Adipose tissue (tissue), 3 donors: Measurements from ENCODE around the gene GK. TPM values are rescaled to one million over a fixed set of nuclear protein-coding genes. Genes with fewer than 3 reads are reported as not detected.
"Not testable (repeated sequence)": the region's sequence is repeated elsewhere in the genome, so short reads cannot be mapped to it uniquely, and the experiment has no call there.

Source experiments
- H3K27ac ChIP-seq: one replicate; pipeline ENCODE4 v1.5.1; 2013; ENCODE audit warnings: low read depth, low read length
- WGBS, 3 donors: extraction: QIAGEN DNeasy Blood & Tissue Kit; methylation state at CpG; one replicate each; pipeline ENCODE4 v1.1.7; 2013; 5-methylcytosine and 5-hydroxymethylcytosine counted together
- polyA plus RNA-seq, 3 donors: library from polyadenylated mRNA; stranded (reverse); fragments of 200-250 nt; gene quantifications; one replicate each; pipeline ENCODE4 v1.2.3, GENCODE V29; 2013
- donor health status: healthy with polysubstance abuse.
- donor health status: Bipolar disorder and iron deficiency.
- donor health status: healthy.

The GK gene
- polyA plus RNA-seq, 3 donors, result 1.9 to 6.5 (median 3.4) TPM

GRCh38 chrX:30649859-30650258, 3.4 kb upstream of the GK start:
- WGBS, 3 donors, result 50 to 62% (median 57%) methylated on average over 2 of the region's 2 CpGs
- H3K27ac ChIP-seq, result no peak overlapping the region

- no peak overlapping the region for H3K27ac ChIP-seq
- WGBS, 3 donors, result 1 to 27% (median 1%) methylated on average over 46 to 65 of the region's 65 CpGs
These were observed 452 bp upstream of the GK start for GRCh38 chrX:30652527-30653414.

DNA sequence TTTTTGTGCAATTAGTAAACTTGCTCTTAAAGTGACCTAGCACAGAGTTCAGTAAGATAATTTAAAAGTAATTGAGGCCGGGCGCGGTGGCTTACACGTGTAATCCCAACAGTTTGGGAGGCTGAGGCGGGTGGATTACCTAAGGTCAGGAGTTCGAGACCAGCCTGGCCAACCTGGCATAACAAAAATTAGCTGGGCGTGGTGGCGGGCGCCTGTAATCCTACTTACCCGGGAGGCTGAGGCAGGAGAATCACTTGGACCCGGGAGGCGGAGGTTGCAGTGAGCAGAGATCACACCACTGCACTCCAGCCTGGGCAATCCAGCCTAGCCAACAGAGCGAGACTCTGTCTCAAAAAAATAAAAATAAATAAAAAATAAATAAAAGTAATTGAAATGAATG, 1.2 kb downstream of the GK start:
- not testable (repeated sequence) for H3K27ac ChIP-seq
- 84 to 95% (median 86%) methylated on average over 13 of the region's 13 CpGs for WGBS, 3 donors

GRCh38 chrX:30654989-30655607, 1.9 kb downstream of the GK start:
- no peak overlapping the region for H3K27ac ChIP-seq
- 52 to 82% (median 69%) methylated on average over 2 of the region's 2 CpGs for WGBS, 3 donors

- no peak overlapping the region for H3K27ac ChIP-seq
- 55 to 73% (median 68%) methylated on average over 3 of the region's 3 CpGs for WGBS, 3 donors
These were observed 2.8 kb downstream of the GK start for GRCh38 chrX:30655991-30656390.

DNA sequence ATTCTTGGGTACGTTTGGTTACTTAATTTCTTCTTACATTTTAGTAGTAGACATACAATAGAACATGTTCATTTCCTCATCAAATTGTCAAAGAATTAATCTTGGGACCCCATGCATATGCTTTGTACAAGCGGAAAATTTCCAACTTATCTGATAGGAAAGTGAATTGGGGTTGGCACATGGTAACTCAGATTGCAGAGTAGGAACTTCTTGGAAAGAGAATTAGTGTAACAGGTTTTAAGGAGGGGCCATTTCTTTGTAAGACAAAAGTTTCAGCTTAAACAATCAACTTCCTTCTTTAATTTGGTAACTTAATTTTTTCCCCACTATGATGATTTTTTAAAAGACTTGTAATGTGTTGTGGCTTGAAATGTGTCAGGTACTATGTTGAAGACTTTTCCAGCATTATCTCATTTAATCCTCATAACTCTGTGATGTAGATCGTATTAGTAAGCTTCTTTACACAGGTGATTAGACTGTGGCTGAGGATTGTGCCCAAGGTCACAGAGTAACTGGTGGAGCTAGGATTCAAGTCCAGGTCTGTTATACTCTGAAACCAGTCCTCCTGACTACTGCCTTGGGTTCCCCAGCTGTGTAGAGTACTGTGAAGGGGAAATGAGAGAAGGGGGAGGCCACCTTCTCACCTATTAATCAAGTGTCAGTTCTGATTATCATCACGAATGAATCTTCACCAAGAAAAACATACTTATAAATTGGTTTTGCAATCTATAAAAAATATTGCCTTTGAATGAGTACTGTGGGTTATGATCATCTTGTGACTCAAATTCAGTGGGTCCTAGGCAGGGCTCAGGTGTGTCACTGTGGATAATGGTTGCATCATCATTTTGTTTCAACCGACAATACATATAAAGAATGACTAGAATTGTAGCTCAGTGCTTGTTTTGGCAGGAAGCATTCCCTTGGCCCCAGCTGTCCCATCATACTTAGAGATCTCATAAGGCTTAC, 4.3 kb downstream of the GK start:
- no peak overlapping the region for H3K27ac ChIP-seq
- WGBS, 3 donors, result 64 to 74% (median 74%) methylated on average over 5 of the region's 5 CpGs

- 73 to 90% (median 81%) methylated on average over 2 of the region's 2 CpGs for WGBS, 3 donors
- no peak overlapping the region for H3K27ac ChIP-seq
These were observed 6.2 kb downstream of the GK start for GRCh38 chrX:30659421-30659820.

DNA sequence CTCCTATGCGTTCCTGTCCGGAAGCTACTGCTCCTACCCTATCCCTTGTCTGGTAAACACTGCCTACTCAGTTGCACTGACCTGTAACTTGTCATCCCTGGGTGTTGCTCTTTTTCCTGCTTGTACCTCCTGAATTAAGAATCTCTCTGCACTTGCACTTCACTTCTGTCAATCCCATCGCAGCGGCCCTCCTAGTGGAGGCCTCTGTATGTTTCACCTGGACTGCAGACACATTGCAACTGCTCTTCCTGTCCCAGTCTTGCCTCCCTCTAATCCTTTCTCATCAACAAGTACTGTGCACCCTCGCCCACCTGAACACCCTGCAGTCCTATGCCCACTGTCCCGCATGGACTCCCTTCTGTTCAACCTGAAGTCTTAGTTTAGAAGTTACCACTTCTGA, 8.0 kb downstream of the GK start:
- 89 to 97% (median 95%) methylated on average over 6 of the region's 6 CpGs for WGBS, 3 donors
- H3K27ac ChIP-seq, result no peak overlapping the region

DNA sequence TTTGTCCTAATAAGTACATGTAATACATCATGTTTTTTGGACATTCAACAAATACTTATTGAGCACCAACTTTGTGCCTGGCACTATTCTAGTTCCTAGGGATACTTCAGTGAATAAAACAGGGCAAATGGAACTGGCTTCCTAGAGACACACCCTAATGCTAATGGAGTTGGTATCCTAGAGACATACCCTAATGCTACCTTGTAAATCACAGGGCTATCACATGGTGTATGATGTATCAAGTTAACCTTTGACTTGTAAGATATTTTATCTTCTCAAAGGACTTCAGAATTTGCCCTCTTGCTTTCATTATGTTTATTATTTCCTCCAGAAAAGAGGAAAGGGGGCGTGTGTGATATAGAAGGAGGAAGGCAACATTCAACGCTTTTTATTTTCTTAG, 10.1 kb downstream of the GK start:
- no peak overlapping the region for H3K27ac ChIP-seq
- WGBS, 3 donors, result 70 to 96% (median 77%) methylated on average over 2 of the region's 2 CpGs

DNA sequence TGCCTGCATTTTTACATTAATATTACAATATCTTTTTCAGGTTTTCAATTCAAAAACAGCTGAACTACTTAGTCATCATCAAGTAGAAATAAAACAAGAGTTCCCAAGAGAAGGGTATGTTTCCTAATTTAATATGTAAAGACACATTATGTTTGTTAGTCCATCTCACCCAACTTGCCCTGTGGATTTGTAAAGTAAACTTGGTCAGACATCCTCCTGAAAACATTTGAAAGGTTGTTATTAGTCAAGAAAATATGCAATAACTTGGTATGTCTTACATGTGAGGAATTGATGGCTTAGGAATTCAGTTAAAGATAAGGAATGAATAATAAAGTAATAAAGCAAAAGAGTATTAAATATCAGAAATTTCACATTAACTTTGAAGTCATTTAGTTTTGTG, 12.2 kb downstream of the GK start:
- no peak overlapping the region for H3K27ac ChIP-seq

- 71 to 79% (median 75%) methylated on average over 2 of the region's 2 CpGs for WGBS, 3 donors
- H3K27ac ChIP-seq, result no peak overlapping the region
These were observed 12.9 kb downstream of the GK start for GRCh38 chrX:30666094-30666493.

DNA sequence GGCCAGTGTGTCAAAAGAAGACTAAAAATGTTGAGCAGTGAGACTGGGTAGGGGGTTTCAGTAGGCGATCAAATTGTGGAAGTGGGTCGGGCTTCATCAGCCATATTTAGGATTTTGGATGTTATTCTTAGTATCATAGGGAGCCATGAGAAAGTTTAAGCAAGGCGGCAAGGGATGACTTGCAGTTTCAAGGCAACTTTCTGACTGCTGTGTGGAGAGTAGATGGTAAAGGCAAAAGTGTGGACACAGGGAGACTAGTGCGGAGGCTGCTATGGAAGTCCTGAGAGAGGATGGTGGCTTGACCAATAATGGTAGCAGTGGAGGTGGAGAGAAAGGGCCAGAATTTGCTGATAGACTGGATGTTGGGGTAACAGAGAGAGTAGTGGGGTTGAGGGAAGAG, 15.4 kb downstream of the GK start:
- no peak overlapping the region for H3K27ac ChIP-seq
- WGBS, 3 donors, result 89 to 98% (median 94%) methylated on average over 4 of the region's 4 CpGs

GRCh38 chrX:30671189-30671588, 18.0 kb downstream of the GK start:
- H3K27ac ChIP-seq, result not testable (repeated sequence)
- WGBS, 3 donors, result 79 to 100% (median 100%) methylated on average over 2 to 3 of the region's 3 CpGs

GRCh38 chrX:30673127-30673796, 20.0 kb downstream of the GK start:
- no peak overlapping the region for H3K27ac ChIP-seq
- WGBS, 3 donors, result 72 to 78% (median 75%) methylated on average over 4 of the region's 4 CpGs

DNA sequence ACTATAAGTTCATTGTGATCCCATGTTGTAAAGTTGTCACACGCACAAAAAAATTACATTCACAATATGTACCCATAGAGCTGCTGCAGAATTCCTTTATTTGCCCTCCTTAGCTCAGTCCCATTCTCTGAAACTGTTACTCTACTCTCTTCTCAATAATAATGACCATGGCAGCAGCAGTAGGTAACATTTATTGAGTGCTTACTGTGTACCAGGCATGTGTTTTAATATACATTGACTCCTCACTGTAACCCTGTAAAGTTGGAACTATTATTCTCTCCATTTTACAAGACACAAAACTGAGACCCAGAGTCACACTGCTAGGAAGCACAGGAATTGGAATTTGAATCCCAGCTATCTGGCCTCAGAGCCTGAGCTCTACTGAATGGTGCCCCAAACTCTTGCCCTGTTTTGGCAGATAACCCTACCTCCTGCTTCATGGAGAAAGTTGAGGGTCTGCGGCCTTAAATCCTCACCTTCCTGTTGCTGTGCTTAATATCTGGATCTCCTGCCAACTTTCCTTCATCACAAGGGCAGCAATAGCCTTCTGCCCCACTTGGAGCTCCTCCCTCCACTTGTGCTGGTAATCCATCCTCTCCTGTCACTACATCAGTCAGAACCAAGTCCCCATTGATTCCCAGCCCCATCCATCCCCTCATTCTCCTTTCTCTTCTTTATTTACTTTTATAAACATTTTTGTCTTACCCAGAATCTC, 20.8 kb downstream of the GK start:
- WGBS, 3 donors, result 92 to 94% (median 92%) methylated on average over 2 of the region's 2 CpGs
- H3K27ac ChIP-seq, result no peak overlapping the region

DNA sequence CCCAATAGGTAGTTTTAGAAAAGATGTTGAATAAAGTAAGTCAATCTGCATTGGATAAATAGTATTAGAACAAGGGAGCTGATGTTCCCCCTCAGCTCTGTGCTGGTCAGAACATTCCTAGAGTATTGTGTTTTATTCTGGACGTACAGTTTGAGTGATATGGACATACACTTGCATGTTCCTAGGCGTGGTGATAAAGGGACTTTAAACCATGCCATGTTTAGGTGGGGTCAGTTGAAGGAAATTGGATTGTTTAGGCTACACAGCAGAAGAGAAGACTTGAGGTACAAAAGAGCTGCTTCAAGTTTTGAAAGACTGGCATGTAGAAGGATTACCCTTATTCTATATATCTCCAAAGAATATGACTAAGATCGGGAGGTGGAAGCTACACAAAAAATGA, 21.6 kb downstream of the GK start:
- H3K27ac ChIP-seq, result no peak overlapping the region
- 78 to 99% (median 88%) methylated on average over 3 of the region's 3 CpGs for WGBS, 3 donors

DNA sequence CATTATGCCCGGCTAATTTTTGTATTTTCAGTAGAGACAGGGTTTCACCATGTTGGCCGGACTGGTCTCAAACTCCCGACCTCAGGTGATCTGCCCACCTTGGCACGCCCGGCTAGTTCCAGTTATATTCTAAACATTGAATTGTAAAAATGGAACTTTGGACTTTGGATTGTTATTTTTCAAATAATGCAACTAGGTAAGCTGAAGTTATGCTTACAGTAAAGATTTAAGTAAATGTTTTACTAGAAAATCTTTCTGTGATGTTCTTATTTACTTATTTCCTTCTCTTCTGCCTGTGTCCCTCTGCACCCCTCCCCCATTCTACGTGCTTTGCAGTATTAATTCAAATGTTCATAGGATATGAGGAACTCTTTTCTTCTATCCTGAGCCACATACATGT, 26.1 kb downstream of the GK start:
- H3K27ac ChIP-seq, result no peak overlapping the region
- 44 to 97% (median 79%) methylated on average over 6 of the region's 6 CpGs for WGBS, 3 donors

DNA sequence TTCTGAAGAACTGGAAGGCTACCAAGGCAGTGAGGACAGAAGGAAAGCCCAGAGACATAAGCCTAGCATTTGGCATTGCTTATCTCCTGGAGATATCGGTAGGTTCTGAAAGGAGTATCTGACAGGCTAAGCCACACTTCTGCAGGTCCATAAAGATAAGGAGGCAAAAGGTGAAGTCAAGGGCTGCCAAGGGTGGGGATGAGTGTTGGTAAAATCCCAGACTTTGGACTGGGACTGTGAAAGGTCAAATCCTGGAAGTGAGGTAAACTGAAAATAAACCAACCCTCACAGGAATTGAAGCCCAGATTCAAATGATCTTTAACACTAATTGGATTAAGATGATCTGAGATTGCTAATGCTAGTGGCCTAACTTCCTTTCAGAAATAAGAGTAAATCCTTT, 27.4 kb downstream of the GK start:
- no peak overlapping the region for H3K27ac ChIP-seq
- 43 to 90% (median 68%) methylated on average over 1 of the region's 1 CpG for WGBS, 3 donors
